Measurements from ENCODE around the gene TP53I11. TPM values are rescaled to one million over a fixed set of nuclear protein-coding genes. Genes with fewer than 3 reads are reported as not detected.

Gene TP53I11
- total and polyA plus RNA-seq, 2 of the 13 experiments (the other 11 are each of a cell fraction or from before 2014, with no cell fraction given) = not detected

- no TSS peak for BruUV-seq (replicated peaks)
- Histone ChIP-seq H3K4me1 (ENCODE audit: insufficient read depth, low read length) (peaks cover 10% of the 10 kb centered on the region), H3K4me3 (replicated peaks in 1 of 3; ENCODE audit: insufficient read depth in 1 of 3, low read depth in 2 of 3, low read length in 3 of 3) (no peak overlapping the region)
These were observed 2.5 kb downstream of the TP53I11 start for GRCh38 chr11:44948155-44948554.

More at GRCh38 chr11:44948155-44948554, 2.5 kb downstream of the TP53I11 start:
- CTCF ChIA-PET (ENCODE audit: low intra/inter-chr PET ratio, low total read pairs) = no interaction called here
- H3K4me2 ChIP-seq (ENCODE audit: low read depth, low read length) = no peak overlapping the region
- intact Hi-C loops (cut with micrococcal nuclease; ENCODE audit: unreplicated experiment) (no loop called here), in situ Hi-C loops (cut with HindIII; ENCODE audit: extremely low pct_ligation_motif_present, low pct_unique_long_range_greater_than_20kb) (no loop called here)
- FAIRE-seq (no peak), ATAC-seq (no peak), DNase-seq (ENCODE audit: low spot score) (no peak)
- no peak for TF ChIP-seq NFAT5 (CRISPR knock-in tag; IDR thresholded peaks at IDR 0.05)
- no peak overlapping the region for H3K27ac ChIP-seq (ENCODE audit: extremely low read length, insufficient read depth, low read length)
- H3K9ac ChIP-seq (ENCODE audit: insufficient read depth, low read depth, low read length) = no peak overlapping the region
- H3K9me3 ChIP-seq (ENCODE audit: low read length) = no peaks in the 10 kb centered on the region
- H2AFZ ChIP-seq (ENCODE audit: low read length) = no peak overlapping the region
- WGBS (ENCODE audit: low lambda C conversion rate) = 0% methylated on average over 1 of the region's 3 CpGs
- peaks cover 4 to 33% of the 10 kb centered on the region in 2 experiments; a peak in 4 of 5 replicates for H3K27me3 ChIP-seq (ENCODE audit: control insufficient read depth in 1 of 2, insufficient read depth in 2 of 2, low read length in 2 of 2)
- no peaks in the 10 kb centered on the region for H4K20me1 ChIP-seq (ENCODE audit: insufficient read depth, low read length)
- H3K36me3 ChIP-seq (replicated peaks in 1 of 2; ENCODE audit: control insufficient read depth in 1 of 2, insufficient read depth in 2 of 2, low read length in 2 of 2) = no peaks in the 10 kb centered on the region
- POLR2A ChIA-PET = no interaction called here
- H3K79me2 ChIP-seq (ENCODE audit: insufficient read depth, low read length) = no peaks in the 10 kb centered on the region

Data from HepG2 (cell line).